ENCODE measurements around the gene ZMYM5. TPM values are rescaled to one million over a fixed set of nuclear protein-coding genes. Genes with fewer than 3 reads are reported as not detected.

The ZMYM5 gene
- total RNA-seq, 1 experiment from 2014 or later = 12.6 TPM

GRCh38 chr13:19810996-19811881, 52.2 kb downstream of the ZMYM5 start:
- TF ChIP-seq, protein P1, sequence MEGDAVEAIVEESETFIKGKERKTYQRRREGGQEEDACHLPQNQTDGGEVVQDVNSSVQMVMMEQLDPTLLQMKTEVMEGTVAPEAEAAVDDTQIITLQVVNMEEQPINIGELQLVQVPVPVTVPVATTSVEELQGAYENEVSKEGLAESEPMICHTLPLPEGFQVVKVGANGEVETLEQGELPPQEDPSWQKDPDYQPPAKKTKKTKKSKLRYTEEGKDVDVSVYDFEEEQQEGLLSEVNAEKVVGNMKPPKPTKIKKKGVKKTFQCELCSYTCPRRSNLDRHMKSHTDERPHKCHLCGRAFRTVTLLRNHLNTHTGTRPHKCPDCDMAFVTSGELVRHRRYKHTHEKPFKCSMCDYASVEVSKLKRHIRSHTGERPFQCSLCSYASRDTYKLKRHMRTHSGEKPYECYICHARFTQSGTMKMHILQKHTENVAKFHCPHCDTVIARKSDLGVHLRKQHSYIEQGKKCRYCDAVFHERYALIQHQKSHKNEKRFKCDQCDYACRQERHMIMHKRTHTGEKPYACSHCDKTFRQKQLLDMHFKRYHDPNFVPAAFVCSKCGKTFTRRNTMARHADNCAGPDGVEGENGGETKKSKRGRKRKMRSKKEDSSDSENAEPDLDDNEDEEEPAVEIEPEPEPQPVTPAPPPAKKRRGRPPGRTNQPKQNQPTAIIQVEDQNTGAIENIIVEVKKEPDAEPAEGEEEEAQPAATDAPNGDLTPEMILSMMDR (conservative IDR thresholded peaks at IDR 0.05) = no peak
- no peak overlapping the region for H3K9ac ChIP-seq (ENCODE audit: extremely low read depth, insufficient read length, low read length)
- H3K79me2 ChIP-seq (ENCODE audit: insufficient read depth, low read length) = no peaks in the 10 kb centered on the region
- H4K91ac ChIP-seq (ENCODE audit: insufficient read length, low read depth, low read length) = no peak overlapping the region
- Mint-ChIP-seq H3K9me3 (peaks cover 2 to 3% of the 10 kb centered on the region in 2 experiments; a peak in 2 of 5 replicates), H3K4me1 (no peaks in the 10 kb centered on the region), H3K4me3 (no peak overlapping the region), H3K27me3 (ENCODE audit: low read depth) (no peaks in the 10 kb centered on the region), H3K36me3 (ENCODE audit: insufficient read depth in 1 of 3, low read depth in 3 of 3) (peaks cover 1 to 4% (median 4%) of the 10 kb centered on the region in 3 experiments; a peak in 5 of 7 replicates), H3K27ac (no peak overlapping the region; a peak in 1 of 7 replicates)
- no peaks in the 10 kb centered on the region for H3K27me3 ChIP-seq (ENCODE audit: insufficient read depth, low read length)
- no peak overlapping the region for H4K8ac ChIP-seq (replicated peaks; ENCODE audit: insufficient read length, low read depth, low read length)
- H2BK12ac ChIP-seq (ENCODE audit: insufficient read length, low read depth, low read length) = no peak overlapping the region
- H2BK15ac ChIP-seq (ENCODE audit: low read depth, low read length) = no peak overlapping the region
- no CpG with 5 or more reads among the region's 7 CpGs for WGBS (ENCODE audit: extremely low coverage, insufficient read length, low lambda C conversion rate)
- no peak overlapping the region for H3K56ac ChIP-seq (ENCODE audit: insufficient read length, low read depth, low read length)
- H3K9me3 ChIP-seq (ENCODE audit: control insufficient read depth, low read depth, low read length) = no peaks in the 10 kb centered on the region
- H2AFZ ChIP-seq (ENCODE audit: low read length) = no peak overlapping the region
- no peak overlapping the region for H3K27ac ChIP-seq (ENCODE audit: insufficient read length, low read depth, low read length)
- no peak overlapping the region for H3K14ac ChIP-seq (ENCODE audit: insufficient read depth, low read length)
- H3K4me2 ChIP-seq (ENCODE audit: insufficient read depth, insufficient read length, low read length) = no peak overlapping the region
- no peaks in the 10 kb centered on the region for H3K23me2 ChIP-seq (ENCODE audit: insufficient read length, low read depth, low read length, poor library complexity, severe bottlenecking)
- H2BK120ac ChIP-seq (ENCODE audit: low read depth, low read length, poor library complexity, severe bottlenecking) = peak overlapping the region; percentile 69
- H3T11ph ChIP-seq (ENCODE audit: low read length) = no peak overlapping the region
- no peaks in the 10 kb centered on the region for H3K4me1 ChIP-seq (ENCODE audit: insufficient read depth, low read length)
- H3K18ac ChIP-seq (ENCODE audit: insufficient read length, low read depth, low read length) = no peak overlapping the region
- H2AK5ac ChIP-seq (ENCODE audit: insufficient read length, low read length) = no peak overlapping the region
- H2BK5ac ChIP-seq (ENCODE audit: insufficient read length, low read length) = no peak overlapping the region
- H4K5ac ChIP-seq (ENCODE audit: insufficient read length, low read depth, low read length) = no peak overlapping the region
- no peak overlapping the region for H3K4ac ChIP-seq (ENCODE audit: low read depth, low read length)
- no peaks in the 10 kb centered on the region for H3K79me1 ChIP-seq (ENCODE audit: insufficient read depth, low read depth, low read length, poor library complexity, severe bottlenecking)
- no peak overlapping the region for H3K23ac ChIP-seq (ENCODE audit: insufficient read length, low read depth, low read length)
- DNase-seq = no peak
- no peaks in the 10 kb centered on the region for H4K20me1 ChIP-seq (ENCODE audit: control insufficient read depth, insufficient read depth, insufficient read length)
- no peak overlapping the region for H2BK20ac ChIP-seq (ENCODE audit: low read depth, low read length, poor library complexity, severe bottlenecking)

Data from H9 (cell line).